ENCODE data around the gene ADARB2. TPM values are rescaled to one million over a fixed set of nuclear protein-coding genes. Genes with fewer than 3 reads are reported as not detected.

The ADARB2 gene
- total and polyA plus RNA-seq, 2 donors = 0.66 to 2.5 TPM

GRCh38 chr10:1475098-1475591 is 262.2 kb downstream of the ADARB2 start:
- DNase-seq (ENCODE audit: low read depth in 6 of 9, low spot score in 9 of 9) = no peak
- no peaks in the 10 kb centered on the region for H3K27me3 ChIP-seq (ENCODE audit: control insufficient read depth in 2 of 2, insufficient read depth in 1 of 2, low read length in 1 of 2)
- WGBS = 43% methylated on average over 16 of the region's 16 CpGs
- peaks cover 0 to 18% of the 10 kb centered on the region in 2 donors for H3K9me3 ChIP-seq (ENCODE audit: control insufficient read depth in 2 of 2, insufficient read depth in 1 of 2, low read length in 1 of 2)
- no peak overlapping the region for H3K4me3 ChIP-seq (ENCODE audit: low read length in 2 of 2)
- no peaks in the 10 kb centered on the region for H3K36me3 ChIP-seq (ENCODE audit: control insufficient read depth in 2 of 2, insufficient read depth in 2 of 2, low read length in 1 of 2)
- H3K4me1 ChIP-seq (ENCODE audit: control insufficient read depth in 2 of 2, insufficient read depth in 2 of 2, low read length in 2 of 2) = peaks cover 0 to 13% of the 10 kb centered on the region in 2 donors
- H3K27ac ChIP-seq (ENCODE audit: low read depth in 1 of 2, low read length in 1 of 2) = no peak overlapping the region

- no peak for DNase-seq (ENCODE audit: low read depth in 6 of 9, low spot score in 9 of 9)
- H3K9me3 ChIP-seq (ENCODE audit: control insufficient read depth in 2 of 2, insufficient read depth in 1 of 2, low read length in 1 of 2) = peaks cover 0 to 18% of the 10 kb centered on the region in 2 donors
- no peak overlapping the region for H3K27ac ChIP-seq (ENCODE audit: low read depth in 1 of 2, low read length in 1 of 2)
- no peak overlapping the region for H3K4me3 ChIP-seq (ENCODE audit: low read length in 2 of 2)
- 79% methylated on average over 36 of the region's 36 CpGs for WGBS
- no peaks in the 10 kb centered on the region for H3K27me3 ChIP-seq (ENCODE audit: control insufficient read depth in 2 of 2, insufficient read depth in 1 of 2, low read length in 1 of 2)
- no peaks in the 10 kb centered on the region for H3K36me3 ChIP-seq (ENCODE audit: control insufficient read depth in 2 of 2, insufficient read depth in 2 of 2, low read length in 1 of 2)
- H3K4me1 ChIP-seq (ENCODE audit: control insufficient read depth in 2 of 2, insufficient read depth in 2 of 2, low read length in 2 of 2) = peaks cover 0 to 13% of the 10 kb centered on the region in 2 donors
Observed at GRCh38 chr10:1474376-1475097, 262.8 kb downstream of the ADARB2 start.

GRCh38 chr10:1473874-1474273 is 263.5 kb downstream of the ADARB2 start:
- no peak overlapping the region for H3K27ac ChIP-seq (ENCODE audit: low read depth in 1 of 2, low read length in 1 of 2)
- H3K36me3 ChIP-seq (ENCODE audit: control insufficient read depth in 2 of 2, insufficient read depth in 2 of 2, low read length in 1 of 2) = no peaks in the 10 kb centered on the region
- no peak overlapping the region for H3K4me3 ChIP-seq (ENCODE audit: low read length in 2 of 2)
- H3K27me3 ChIP-seq (ENCODE audit: control insufficient read depth in 2 of 2, insufficient read depth in 1 of 2, low read length in 1 of 2) = no peaks in the 10 kb centered on the region
- H3K9me3 ChIP-seq (ENCODE audit: control insufficient read depth in 2 of 2, insufficient read depth in 1 of 2, low read length in 1 of 2) = peaks cover 0 to 14% of the 10 kb centered on the region in 2 donors
- DNase-seq (ENCODE audit: low read depth in 6 of 9, low spot score in 9 of 9) = no peak
- peaks cover 0 to 13% of the 10 kb centered on the region in 2 donors for H3K4me1 ChIP-seq (ENCODE audit: control insufficient read depth in 2 of 2, insufficient read depth in 2 of 2, low read length in 2 of 2)
- WGBS = 89% methylated on average over 11 of the region's 11 CpGs

- Histone ChIP-seq H3K4me1 (ENCODE audit: control insufficient read depth in 2 of 2, insufficient read depth in 2 of 2, low read length in 2 of 2) (peaks cover 0 to 13% of the 10 kb centered on the region in 2 donors), H3K36me3 (ENCODE audit: control insufficient read depth in 2 of 2, insufficient read depth in 2 of 2, low read length in 1 of 2) (no peaks in the 10 kb centered on the region), H3K27ac (ENCODE audit: low read depth in 1 of 2, low read length in 1 of 2) (no peak overlapping the region), H3K27me3 (ENCODE audit: control insufficient read depth in 2 of 2, insufficient read depth in 1 of 2, low read length in 1 of 2) (no peaks in the 10 kb centered on the region), H3K4me3 (ENCODE audit: low read length in 2 of 2) (no peak overlapping the region), H3K9me3 (ENCODE audit: control insufficient read depth in 2 of 2, insufficient read depth in 1 of 2, low read length in 1 of 2) (peaks cover 0 to 8% of the 10 kb centered on the region in 2 donors)
- 96% methylated on average over 21 of the region's 21 CpGs for WGBS
- no peak for DNase-seq (ENCODE audit: low read depth in 6 of 9, low spot score in 9 of 9)
Observed at GRCh38 chr10:1472178-1472958, 265.0 kb downstream of the ADARB2 start.

DNA sequence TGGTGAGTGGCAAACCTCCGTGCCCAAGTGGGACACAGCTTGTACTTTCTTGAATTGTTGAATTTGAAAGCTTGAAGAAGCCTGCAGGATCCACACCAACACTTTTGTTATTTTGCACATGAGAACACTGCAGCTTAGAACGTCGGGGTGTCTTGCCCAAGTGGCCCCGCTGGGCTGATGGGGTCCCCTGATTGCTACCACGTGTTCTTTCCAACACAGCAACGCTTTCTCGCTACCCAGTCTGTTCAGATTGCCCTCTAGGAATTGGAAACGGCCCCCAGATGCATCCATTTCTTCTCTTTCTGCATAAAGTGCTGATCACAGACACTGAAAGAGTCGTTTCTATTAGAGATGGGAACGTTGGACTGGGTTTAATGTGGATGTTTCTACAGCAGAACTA is 268.5 kb downstream of the ADARB2 start:
- H3K9me3 ChIP-seq (ENCODE audit: control insufficient read depth in 2 of 2, insufficient read depth in 1 of 2, low read length in 1 of 2) = peaks cover 0 to 5% of the 10 kb centered on the region in 2 donors
- no peaks in the 10 kb centered on the region for H3K36me3 ChIP-seq (ENCODE audit: control insufficient read depth in 2 of 2, insufficient read depth in 2 of 2, low read length in 1 of 2)
- no peak for DNase-seq (ENCODE audit: low read depth in 6 of 9, low spot score in 9 of 9)
- 90% methylated on average over 10 of the region's 10 CpGs for WGBS
- no peak overlapping the region for H3K4me3 ChIP-seq (ENCODE audit: low read length in 2 of 2)
- peaks cover 0 to 8% of the 10 kb centered on the region in 2 donors for H3K4me1 ChIP-seq (ENCODE audit: control insufficient read depth in 2 of 2, insufficient read depth in 2 of 2, low read length in 2 of 2)
- no peak overlapping the region for H3K27ac ChIP-seq (ENCODE audit: low read depth in 1 of 2, low read length in 1 of 2)
- no peaks in the 10 kb centered on the region for H3K27me3 ChIP-seq (ENCODE audit: control insufficient read depth in 2 of 2, insufficient read depth in 1 of 2, low read length in 1 of 2)

DNA sequence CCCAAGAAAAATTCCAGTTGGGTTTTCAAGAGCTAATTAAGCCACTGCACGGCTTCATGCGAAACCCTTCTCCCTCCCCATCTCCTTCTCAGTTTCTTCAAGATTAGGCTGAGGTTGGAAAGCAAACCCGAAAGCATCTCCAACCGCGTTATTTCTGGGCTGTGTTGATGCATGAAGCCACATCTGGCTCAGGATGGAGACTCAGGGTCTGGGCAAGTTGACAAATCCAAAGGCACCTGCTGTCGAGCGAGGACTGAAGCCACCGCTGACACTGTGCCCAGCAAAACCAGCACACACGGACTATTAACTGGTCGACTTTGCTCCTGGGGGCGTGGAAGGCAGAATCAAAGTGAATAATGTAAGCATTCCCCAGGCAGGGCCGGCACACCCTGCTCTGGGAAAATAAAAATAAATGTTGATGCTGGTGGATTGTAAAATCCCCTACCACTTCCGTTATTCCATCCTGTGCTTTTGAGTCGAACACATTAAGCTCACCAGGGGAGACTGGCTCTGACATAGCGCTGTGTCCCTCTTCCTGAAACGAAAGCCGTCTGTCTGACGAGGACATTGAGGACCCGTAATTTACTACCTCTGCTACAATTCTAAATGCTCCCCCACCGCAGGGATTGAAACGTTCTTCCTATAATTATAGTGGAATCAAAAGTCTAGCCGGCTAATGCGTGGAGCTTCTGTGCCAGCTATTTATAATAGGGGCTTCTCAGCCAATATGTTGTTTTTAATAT is 269.8 kb downstream of the ADARB2 start:
- 74% methylated on average over 23 of the region's 23 CpGs for WGBS
- Histone ChIP-seq H3K4me3 (ENCODE audit: low read length in 2 of 2) (no peak overlapping the region), H3K36me3 (ENCODE audit: control insufficient read depth in 2 of 2, insufficient read depth in 2 of 2, low read length in 1 of 2) (no peaks in the 10 kb centered on the region), H3K27ac (ENCODE audit: low read depth in 1 of 2, low read length in 1 of 2) (no peak overlapping the region), H3K4me1 (ENCODE audit: control insufficient read depth in 2 of 2, insufficient read depth in 2 of 2, low read length in 2 of 2) (peaks cover 0 to 12% of the 10 kb centered on the region in 2 donors), H3K9me3 (ENCODE audit: control insufficient read depth in 2 of 2, insufficient read depth in 1 of 2, low read length in 1 of 2) (peaks cover 0 to 5% of the 10 kb centered on the region in 2 donors), H3K27me3 (ENCODE audit: control insufficient read depth in 2 of 2, insufficient read depth in 1 of 2, low read length in 1 of 2) (no peaks in the 10 kb centered on the region)
- DNase-seq (ENCODE audit: low read depth in 6 of 9, low spot score in 9 of 9) = no peak

GRCh38 chr10:1465993-1466764 is 271.1 kb downstream of the ADARB2 start:
- Histone ChIP-seq H3K4me1 (ENCODE audit: control insufficient read depth in 2 of 2, insufficient read depth in 2 of 2, low read length in 2 of 2) (peaks cover 0 to 16% of the 10 kb centered on the region in 2 donors), H3K36me3 (ENCODE audit: control insufficient read depth in 2 of 2, insufficient read depth in 2 of 2, low read length in 1 of 2) (no peaks in the 10 kb centered on the region), H3K4me3 (ENCODE audit: low read length in 2 of 2) (no peak overlapping the region), H3K27me3 (ENCODE audit: control insufficient read depth in 2 of 2, insufficient read depth in 1 of 2, low read length in 1 of 2) (no peaks in the 10 kb centered on the region), H3K9me3 (ENCODE audit: control insufficient read depth in 2 of 2, insufficient read depth in 1 of 2, low read length in 1 of 2) (peaks cover 0 to 5% of the 10 kb centered on the region in 2 donors), H3K27ac (ENCODE audit: low read depth in 1 of 2, low read length in 1 of 2) (no peak overlapping the region)
- WGBS = 87% methylated on average over 19 of the region's 19 CpGs
- no peak for DNase-seq (ENCODE audit: low read depth in 6 of 9, low spot score in 9 of 9)

DNA sequence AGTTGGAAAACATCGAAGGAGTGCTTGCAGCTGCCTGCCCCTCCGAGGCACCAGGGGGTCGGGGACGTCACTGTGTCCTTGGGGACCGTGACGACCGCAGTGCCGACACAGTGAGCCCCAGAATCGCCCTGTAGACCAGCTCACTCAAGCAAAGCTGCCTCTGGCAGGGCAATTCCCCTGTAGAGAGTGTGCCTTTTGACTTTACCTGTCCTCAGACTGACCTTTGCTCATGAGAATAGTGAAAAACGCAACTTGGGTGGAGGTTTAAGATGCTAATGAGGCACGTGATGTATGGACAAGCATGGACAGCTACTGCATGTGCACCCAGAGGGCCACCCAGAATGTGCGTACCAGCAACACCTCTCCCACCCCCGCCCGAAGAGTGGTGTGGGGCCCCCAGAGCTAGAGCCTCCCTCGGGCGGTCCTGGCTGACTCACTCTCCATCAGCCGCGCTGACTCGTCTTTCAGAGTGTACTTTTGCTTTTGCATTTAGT is 271.9 kb downstream of the ADARB2 start:
- peaks cover 0 to 5% of the 10 kb centered on the region in 2 donors for H3K9me3 ChIP-seq (ENCODE audit: control insufficient read depth in 2 of 2, insufficient read depth in 1 of 2, low read length in 1 of 2)
- no peaks in the 10 kb centered on the region for H3K27me3 ChIP-seq (ENCODE audit: control insufficient read depth in 2 of 2, insufficient read depth in 1 of 2, low read length in 1 of 2)
- H3K4me3 ChIP-seq (ENCODE audit: low read length in 2 of 2) = no peak overlapping the region
- no peaks in the 10 kb centered on the region for H3K36me3 ChIP-seq (ENCODE audit: control insufficient read depth in 2 of 2, insufficient read depth in 2 of 2, low read length in 1 of 2)
- no peak for DNase-seq (ENCODE audit: low read depth in 6 of 9, low spot score in 9 of 9)
- no peak overlapping the region for H3K27ac ChIP-seq (ENCODE audit: low read depth in 1 of 2, low read length in 1 of 2)
- H3K4me1 ChIP-seq (ENCODE audit: control insufficient read depth in 2 of 2, insufficient read depth in 2 of 2, low read length in 2 of 2) = peaks cover 0 to 16% of the 10 kb centered on the region in 2 donors
- 84% methylated on average over 19 of the region's 19 CpGs for WGBS

Data from thymus (tissue), 11 donors.